Hair follicular keratinocyte (primary cell): ENCODE data around the gene NSFL1C. TPM values are rescaled to one million over a fixed set of nuclear protein-coding genes. Genes with fewer than 3 reads are reported as not detected.

ENCODE experiments used
- total RNA-seq: library from RNA; depleted of rRNA; stranded (reverse); fragments of >200 nt; gene quantifications from 2 replicates; pipeline ENCODE4 v1.2.3, GENCODE V29; 2015

NSFL1C gene
- total RNA-seq, result 34.8 and 53.7 TPM in 2 replicates

DNA sequence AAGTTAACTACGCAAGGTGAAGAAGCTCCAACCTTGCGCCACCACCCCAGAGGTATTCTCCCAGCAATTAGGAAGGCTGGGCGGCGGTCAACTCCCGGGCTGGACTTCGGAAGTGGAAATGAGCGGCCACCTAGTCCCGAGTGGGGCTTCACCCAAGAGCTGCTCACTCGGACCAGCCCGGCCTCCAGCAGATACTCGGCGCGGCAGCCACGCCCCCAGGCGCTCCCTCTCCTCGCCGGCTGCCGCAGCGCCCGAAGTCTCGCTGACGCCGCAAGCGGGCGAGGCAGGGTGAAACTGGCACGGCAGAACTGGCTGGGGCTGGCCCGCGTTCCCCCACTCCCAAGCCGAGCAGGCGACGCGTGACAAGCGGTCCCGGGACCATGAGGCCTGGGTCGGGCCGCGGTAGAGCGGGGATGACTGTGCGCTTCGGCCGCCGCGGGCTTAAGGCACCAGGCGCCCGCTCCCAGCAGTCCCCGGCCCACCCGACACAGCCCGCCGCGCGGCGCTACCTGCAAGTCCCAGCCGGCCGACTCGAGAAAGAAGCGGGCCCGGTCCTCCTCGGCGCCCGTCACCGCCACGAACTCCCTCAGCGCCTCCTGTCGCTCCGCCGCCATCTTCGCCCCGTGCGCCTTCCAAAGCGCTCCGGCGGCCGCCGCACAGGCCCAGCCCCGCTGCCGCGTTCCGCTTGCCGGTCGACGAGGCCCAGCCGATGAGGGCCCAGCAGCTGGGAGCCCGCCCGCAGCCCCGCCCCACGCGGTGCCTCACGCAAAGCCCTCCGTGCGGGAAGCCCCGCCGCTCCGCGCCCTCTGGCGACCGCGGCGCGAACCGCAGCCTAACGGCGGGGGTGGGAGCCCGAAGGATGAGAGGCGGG, at the start of gene NSFL1C:
NSFL1C (minus strand) TSS at position 639 of the 871 bp plus-strand sequence; CDS start at position 614, 25 bp downstream.

DNA sequence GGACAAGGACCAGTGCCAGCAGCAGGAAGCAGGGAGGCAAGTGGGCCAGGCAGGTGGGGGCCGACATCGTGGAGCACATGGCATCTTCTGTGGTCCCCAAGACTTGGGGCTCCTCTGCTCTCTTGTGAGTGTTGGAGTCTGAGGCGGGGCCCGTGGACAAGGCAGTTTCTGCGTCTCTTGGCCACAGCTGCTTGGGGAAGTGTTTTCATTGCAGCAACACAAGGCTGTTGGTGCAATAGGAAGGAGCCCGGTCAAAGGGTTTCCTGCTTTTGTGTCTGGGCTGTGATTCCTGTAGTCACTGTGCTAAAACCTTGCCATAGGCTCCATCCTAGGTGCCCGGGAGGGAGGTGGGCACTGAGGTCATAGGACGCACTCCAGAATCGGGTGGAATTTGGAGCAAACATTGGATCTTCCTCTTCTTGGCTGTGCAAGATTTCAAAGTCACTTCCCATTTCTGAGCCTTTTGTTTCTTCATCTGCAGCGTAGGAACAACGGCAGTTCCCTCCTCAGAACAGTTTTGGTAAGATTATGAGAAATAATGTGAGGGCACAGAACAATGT, 24.7 kb upstream of the NSFL1C start, which contains the start of gene SIRPB2:
SIRPB2 (minus strand) TSS at position 140 of the 560 bp plus-strand sequence; CDS start at position 79, 61 bp downstream.

DNA sequence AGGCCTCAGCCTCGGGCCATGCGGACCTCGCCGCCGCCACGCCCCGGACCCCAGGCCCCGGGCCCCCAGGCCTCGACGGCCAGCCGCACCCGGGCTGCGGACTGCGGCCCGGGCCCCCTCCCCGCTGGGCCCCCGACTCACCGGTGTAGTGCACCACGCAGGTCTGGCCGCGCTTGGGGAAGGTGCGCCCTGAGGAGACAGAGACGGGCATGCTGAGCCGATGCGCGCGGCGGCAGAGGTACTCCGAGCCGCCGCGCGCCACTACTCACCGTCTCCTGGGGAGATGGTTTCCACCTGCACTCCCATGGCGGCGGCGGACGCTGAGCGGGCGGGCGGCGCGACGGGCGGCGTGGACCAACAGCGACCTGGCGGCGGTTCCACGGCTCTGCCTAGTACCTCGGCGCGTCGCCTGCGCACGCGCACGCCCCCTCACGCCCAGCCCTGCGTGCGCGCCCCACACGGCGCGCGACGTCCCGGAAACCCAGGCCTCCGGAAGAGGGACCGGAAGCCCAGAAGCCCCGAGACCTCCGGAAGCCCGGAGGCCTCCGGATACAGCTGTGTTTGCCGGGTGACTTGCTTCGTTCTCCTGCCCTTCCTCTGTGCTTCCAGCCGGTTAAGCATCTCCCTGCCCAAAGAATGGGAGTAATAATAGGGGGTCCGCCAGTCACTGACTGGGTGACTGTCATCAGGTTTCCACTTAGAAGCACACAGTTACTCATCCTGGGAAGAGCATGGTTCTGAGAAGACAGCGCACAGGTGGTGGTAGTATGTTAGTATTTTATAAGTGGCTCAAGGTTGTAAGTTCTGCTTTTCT, 73.7 kb downstream of the NSFL1C start, which contains the start of gene FKBP1A:
FKBP1A (minus strand) TSS at position 362 of the 814 bp plus-strand sequence; CDS start at position 306, 56 bp downstream.

Other genes starting within 250 kb of the NSFL1C start
- gene RAD21L1, start 240.8 kb downstream of the NSFL1C start, total RNA-seq, result not detected in 2 replicates
- 5.7 and 7.2 TPM in 2 replicates for gene SNPH, start 200.6 kb downstream of the NSFL1C start, total RNA-seq
- 3.9 and 11.3 TPM in 2 replicates for gene SDCBP2, start 137.7 kb downstream of the NSFL1C start, total RNA-seq
- gene FKBP1A, start 73.8 kb downstream of the NSFL1C start, total RNA-seq, result 127 and 172 TPM in 2 replicates
- gene SIRPB2, start 24.6 kb upstream of the NSFL1C start, total RNA-seq, result 0.15 TPM in 1 of 2 replicates, not detected in the other
- gene SIRPD, start 90.9 kb upstream of the NSFL1C start, total RNA-seq, result not detected in 2 replicates
- gene SIRPB1, start 153.2 kb upstream of the NSFL1C start, total RNA-seq, result 1.1 and 2.2 TPM in 2 replicates
- gene SIRPG, start 190.9 kb upstream of the NSFL1C start, total RNA-seq, result not detected in 2 replicates